ENCODE measurements around the gene GPR78. TPM values are rescaled to one million over a fixed set of nuclear protein-coding genes. Genes with fewer than 3 reads are reported as not detected.

The GPR78 gene
- total and polyA plus RNA-seq, 2 of the 13 experiments (the other 11 are each of a cell fraction or from before 2014, with no cell fraction given), result 0.01 to 0.07 TPM

GRCh38 chr4:8580321-8581093 is at the start of gene GPR78 (continued):
- peak in 1 of 2 experiments; percentile 97 for TF ChIP-seq REST (IDR thresholded peaks at IDR 0.05; ENCODE audit: borderline replicate concordance in 1 of 2, low read depth in 1 of 2, low read length in 2 of 2)
- TF ChIP-seq ZNF253 (CRISPR knock-in tag; IDR thresholded peaks at IDR 0.05; ENCODE audit: borderline replicate concordance), result no peak
- no peak for TF ChIP-seq HIVEP1 (CRISPR knock-in tag; IDR thresholded peaks at IDR 0.05)
- peak; percentile 63; the same call in 1 of the 2 replicates for TF ChIP-seq IKZF5 (CRISPR knock-in tag; IDR thresholded peaks at IDR 0.05)
- no peak for TF ChIP-seq MAZ (IDR thresholded peaks at IDR 0.05; ENCODE audit: borderline replicate concordance, low read depth, low read length)
- no peak for TF ChIP-seq MAZ (CRISPR knock-in tag; IDR thresholded peaks at IDR 0.05; ENCODE audit: low read depth)
- no peak for TF ChIP-seq ATF1 (CRISPR knock-in tag; IDR thresholded peaks at IDR 0.05)
- no peak for TF ChIP-seq YEATS4 (CRISPR knock-in tag; IDR thresholded peaks at IDR 0.05; ENCODE audit: borderline replicate concordance)
- no peak for TF ChIP-seq CREM (IDR thresholded peaks at IDR 0.05)
- TF ChIP-seq CREM (CRISPR knock-in tag; IDR thresholded peaks at IDR 0.05), result no peak
- TF ChIP-seq TOPORS (CRISPR knock-in tag; IDR thresholded peaks at IDR 0.05), result 0 out of 2 replicates have a peak, but pooled peaks have one; percentile 29
- TF ChIP-seq ZFP90 (CRISPR knock-in tag; IDR thresholded peaks at IDR 0.05; ENCODE audit: borderline replicate concordance), result no peak; the same call in 1 of the 2 replicates
- no peak for TF ChIP-seq SSRP1 (CRISPR knock-in tag; IDR thresholded peaks at IDR 0.05)
- no peak for TF ChIP-seq ZNF724P (CRISPR knock-in tag; IDR thresholded peaks at IDR 0.05; ENCODE audit: borderline replicate concordance)
- no peak for TF ChIP-seq MZF1 (CRISPR knock-in tag; IDR thresholded peaks at IDR 0.05; ENCODE audit: borderline replicate concordance)
- TF ChIP-seq DBP (CRISPR knock-in tag; IDR thresholded peaks at IDR 0.05; ENCODE audit: not compliant biosample characterization), result no peak
- peak; percentile 92 for TF ChIP-seq ZBTB44 (CRISPR knock-in tag; IDR thresholded peaks at IDR 0.05)
- TF ChIP-seq ZSCAN9 (CRISPR knock-in tag; IDR thresholded peaks at IDR 0.05; ENCODE audit: borderline replicate concordance), result peak; percentile 66; the same call in 1 of the 2 replicates
- TF ChIP-seq KDM4B (CRISPR knock-in tag; IDR thresholded peaks at IDR 0.05), result 0 out of 2 replicates have a peak, but pooled peaks have one; percentile 58
